Raji (cell line): Measurements from ENCODE around the gene BNC2.

ENCODE experiments used
- POLR2A ChIP-seq: IDR thresholded peaks from 2 replicates; pipeline ENCODE4 v1.6.1; 2011; ENCODE audit warnings: low read depth, low read length, control low read depth; ENCODE audit not compliant: insufficient read depth

The BNC2 gene

GRCh38 chr9:16633794-16634193 is 236.7 kb downstream of the BNC2 start:
- TF ChIP-seq POLR2A = no peak

DNA sequence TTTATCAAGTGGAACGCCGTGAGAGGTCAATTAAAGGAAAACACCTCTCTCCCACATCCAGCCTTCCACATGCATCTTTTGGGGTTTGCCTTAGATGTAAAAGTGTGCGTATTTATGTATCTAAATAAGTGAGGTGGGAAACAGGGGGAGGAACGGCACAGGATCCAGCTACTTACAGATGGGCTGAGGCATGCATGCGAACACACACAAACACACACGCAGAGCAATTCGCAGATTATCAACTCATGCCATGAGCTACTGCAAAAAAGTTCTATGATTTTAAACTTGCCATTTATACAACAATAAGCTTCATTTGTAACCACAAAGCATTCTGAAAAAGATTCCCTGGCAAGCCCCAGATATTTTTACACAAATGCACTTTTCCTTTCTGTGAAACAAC is 242.1 kb downstream of the BNC2 start:
- no peak for TF ChIP-seq POLR2A

DNA sequence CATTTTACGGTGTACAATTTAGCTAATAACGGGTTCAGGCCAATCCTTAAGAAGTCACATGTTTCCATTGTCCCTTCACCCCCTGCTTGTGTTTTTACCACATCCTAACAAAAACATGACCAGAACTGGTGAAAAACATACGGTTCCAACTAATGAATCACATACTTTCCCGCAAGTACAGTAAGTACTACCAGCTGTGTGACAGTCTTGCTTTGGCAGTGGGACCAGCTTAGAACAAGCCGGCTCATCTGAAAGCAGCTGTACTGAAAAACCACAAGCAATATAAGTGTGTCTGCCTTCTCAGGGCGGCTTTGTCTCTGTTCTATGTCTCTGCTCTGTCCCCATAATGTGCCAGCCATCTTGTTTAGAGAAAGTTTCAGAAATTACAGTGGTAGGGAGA is 242.5 kb downstream of the BNC2 start:
- TF ChIP-seq POLR2A = no peak

DNA sequence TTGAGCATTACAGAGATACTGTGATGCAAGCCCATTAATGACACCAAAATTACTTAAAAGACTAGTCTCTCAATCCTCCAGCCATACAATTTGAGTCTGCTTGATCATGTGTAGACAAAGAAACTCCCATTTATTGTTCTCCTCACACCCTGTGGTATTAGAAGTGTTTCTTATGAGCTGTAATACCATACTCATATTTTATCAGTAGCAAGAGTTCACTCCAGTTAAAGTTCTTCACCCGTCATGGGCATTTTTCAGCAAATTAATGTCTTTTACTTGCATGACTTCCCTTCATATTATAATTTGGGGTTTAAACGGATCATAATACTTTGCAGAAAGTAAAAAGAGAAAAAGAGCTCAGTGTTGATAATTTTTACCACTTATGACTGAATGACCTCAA is 242.9 kb downstream of the BNC2 start:
- no peak for TF ChIP-seq POLR2A

- TF ChIP-seq POLR2A = no peak
These were observed 243.8 kb downstream of the BNC2 start for GRCh38 chr9:16626577-16627130.

DNA sequence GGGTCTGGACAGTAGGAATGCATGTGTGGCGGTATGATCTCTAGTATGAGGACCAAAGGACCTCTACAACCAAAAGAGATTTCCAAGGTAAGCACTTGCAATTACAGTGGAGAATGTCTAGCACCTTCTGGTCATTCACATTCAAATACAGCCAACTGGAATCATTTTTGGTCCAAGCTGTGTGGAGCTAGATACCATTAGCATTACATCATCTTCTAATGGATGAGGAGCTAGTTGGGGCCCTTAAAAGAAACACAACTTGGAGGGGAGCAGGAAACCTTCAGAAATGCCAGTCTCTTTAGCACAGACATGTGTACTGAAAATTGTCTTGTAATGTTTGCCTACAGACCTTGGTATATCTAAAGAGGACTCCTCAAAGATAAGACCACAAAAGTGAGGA is 244.7 kb downstream of the BNC2 start:
- no peak for TF ChIP-seq POLR2A

DNA sequence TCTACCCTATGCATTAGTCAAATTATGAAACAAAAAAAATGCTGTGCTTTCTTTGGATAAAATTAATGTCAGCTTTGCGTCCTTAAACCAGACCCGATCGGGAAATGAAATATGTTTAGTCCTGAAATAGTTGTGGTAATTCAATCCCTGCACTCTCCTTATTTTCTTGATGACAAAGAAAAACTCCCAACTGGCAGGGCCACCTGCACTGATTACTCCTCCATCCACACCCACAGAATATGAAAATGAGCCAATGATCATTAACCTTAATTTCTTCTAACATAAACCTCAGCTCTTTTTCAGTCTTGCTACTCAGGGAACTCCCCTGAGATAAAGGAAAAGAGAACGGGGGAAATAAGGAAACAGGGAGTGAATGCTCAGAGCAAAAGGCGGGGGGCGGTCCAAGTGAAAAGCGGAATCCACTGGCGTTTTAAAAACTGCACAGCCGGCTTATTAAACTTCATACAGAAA is 245.3 kb downstream of the BNC2 start:
- no peak for TF ChIP-seq POLR2A

DNA sequence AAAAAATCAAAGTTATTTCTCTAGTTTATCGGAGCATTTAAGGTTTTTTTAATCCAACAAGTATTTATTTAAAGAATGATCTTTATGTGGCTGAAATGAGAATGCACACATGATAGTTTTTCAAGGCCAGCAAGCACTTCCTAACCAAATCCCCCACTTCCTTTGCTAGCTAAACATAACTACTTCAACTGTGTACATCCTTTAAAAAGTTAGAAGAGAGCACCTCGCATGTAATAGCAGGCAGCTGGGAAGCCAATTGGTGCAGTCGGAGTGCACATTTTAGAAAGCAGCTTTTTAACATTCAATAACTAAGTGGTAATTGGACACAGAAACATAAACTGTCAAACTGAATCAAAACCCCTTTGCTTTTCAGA is 245.7 kb downstream of the BNC2 start:
- TF ChIP-seq POLR2A = no peak

GRCh38 chr9:16623989-16624743 is 246.3 kb downstream of the BNC2 start:
- no peak for TF ChIP-seq POLR2A

DNA sequence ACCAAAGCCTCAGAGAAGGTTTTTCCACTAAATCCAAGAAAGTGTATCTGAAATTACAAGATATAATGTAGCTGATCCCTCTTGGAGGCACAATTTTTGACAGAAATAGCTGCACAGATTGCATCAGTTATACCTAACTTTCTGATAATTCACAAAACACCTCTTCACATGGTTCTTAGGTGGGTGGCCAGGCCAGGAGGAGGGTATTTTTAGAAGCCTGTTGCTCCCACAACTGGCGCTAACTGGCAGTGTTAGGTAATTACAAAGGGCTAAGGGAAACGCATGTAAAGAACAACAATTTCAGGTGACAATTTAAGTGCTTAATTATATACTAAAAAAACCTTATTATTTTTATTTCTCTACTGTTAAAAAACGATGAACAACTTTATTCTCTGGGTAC is 247.9 kb downstream of the BNC2 start:
- no peak for TF ChIP-seq POLR2A

DNA sequence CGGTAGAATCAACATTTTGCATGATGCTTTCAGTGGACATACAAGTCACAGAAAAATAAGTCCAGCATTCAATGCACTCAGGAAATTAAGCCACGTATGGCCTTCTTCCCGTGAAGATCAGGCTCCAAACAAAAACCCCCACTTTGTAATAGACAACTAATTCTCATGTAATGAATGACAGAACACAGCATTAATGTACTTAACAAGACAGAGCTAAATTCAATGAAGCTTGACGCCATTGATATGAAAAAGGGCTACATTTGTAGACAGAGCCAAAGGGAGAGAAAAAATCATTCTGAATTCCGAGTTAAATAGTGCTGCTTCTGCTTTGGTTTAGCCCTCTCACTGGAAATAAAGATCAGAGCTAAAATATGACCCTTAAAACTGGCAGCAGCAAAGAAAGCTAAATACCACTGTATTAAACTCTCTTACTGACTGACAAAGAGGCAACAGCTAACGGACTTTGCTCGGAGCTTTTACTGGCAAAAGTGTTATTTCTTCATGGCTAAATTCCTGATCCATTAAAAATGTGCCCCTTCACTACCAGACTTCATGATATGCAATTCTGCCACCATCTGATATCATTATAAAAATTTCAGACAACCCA is 250.5 kb downstream of the BNC2 start:
- no peak for TF ChIP-seq POLR2A

DNA sequence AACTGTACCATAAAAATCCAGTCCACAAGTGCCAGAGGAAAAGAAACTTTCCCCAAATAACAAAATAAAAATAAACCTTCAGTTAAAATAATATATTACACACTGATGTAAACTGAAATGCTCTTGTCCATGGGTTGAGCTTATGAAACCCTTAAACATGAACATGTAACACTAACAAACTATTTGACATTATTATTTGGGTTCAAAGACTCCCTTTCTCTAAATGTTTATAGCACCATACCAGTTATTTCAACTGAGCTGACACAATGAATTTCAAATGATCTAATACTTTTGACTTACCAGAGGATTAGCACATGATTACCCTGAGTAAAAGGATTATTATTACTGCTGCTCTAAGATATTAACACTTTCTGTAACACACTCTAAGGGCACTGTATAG is 251.1 kb downstream of the BNC2 start:
- no peak for TF ChIP-seq POLR2A

DNA sequence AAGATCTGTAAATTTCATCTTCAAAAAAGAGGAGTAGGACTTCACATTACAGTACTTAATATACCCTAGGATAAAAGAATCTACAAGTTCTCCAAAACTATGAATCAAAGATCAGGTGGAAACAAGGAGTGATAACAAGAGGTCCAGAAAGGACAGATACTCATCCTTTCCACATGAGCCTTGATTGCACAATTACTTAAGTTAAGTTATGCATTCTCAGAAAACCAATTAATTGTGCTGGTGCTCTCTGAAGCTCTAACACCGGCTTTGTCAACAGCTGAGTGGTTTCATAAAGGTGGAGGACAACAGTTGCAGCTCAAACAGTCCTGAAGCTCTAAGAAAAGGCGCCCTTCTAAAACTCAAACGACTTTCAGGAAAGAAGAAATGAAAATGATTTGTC is 251.9 kb downstream of the BNC2 start:
- TF ChIP-seq POLR2A = no peak

DNA sequence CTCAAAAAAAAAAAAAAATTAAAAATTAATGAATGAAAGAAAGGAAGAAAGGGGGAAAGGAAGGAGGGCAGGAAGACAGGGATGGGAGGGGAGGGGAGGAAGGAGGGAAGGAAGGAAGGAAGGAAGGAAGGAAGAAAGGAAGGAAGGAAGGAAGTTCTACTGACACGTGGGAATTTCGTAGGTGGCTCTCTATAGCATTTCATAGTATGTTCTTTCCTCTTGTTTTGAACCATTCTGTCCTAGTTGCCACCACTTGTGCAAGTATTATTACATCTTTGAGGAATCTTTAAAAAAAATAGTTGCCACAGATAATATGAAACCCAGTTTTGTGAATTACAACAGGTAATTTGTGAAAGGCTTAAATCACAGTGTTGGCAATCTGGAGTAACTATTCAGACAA is 253.8 kb downstream of the BNC2 start:
- TF ChIP-seq POLR2A = no peak

- no peak for TF ChIP-seq POLR2A
These were observed 255.0 kb downstream of the BNC2 start for GRCh38 chr9:16615451-16615850.

GRCh38 chr9:16613605-16614004 is 256.9 kb downstream of the BNC2 start:
- no peak for TF ChIP-seq POLR2A
